GM12801 (cell line): ENCODE results near the gene IFNGR2.

Experiments
- CTCF ChIP-seq: IDR thresholded peaks from one replicate; pipeline ENCODE4 v1.5.1; 2011; ENCODE audit warnings: control low read depth; ENCODE audit not compliant: insufficient read length; ENCODE audit errors: extremely low read depth

The IFNGR2 gene

GRCh38 chr21:33362044-33362555 is 41.1 kb upstream of the IFNGR2 start:
- no peak for TF ChIP-seq CTCF

GRCh38 chr21:33364830-33365229 is 38.4 kb upstream of the IFNGR2 start:
- no peak for TF ChIP-seq CTCF

- TF ChIP-seq CTCF: no peak
Measured at GRCh38 chr21:33367309-33367973, 35.8 kb upstream of the IFNGR2 start.

- TF ChIP-seq CTCF: no peak
Measured at GRCh38 chr21:33368124-33368523, 35.1 kb upstream of the IFNGR2 start.

- no peak for TF ChIP-seq CTCF
Measured at GRCh38 chr21:33368576-33368975, 34.6 kb upstream of the IFNGR2 start.

GRCh38 chr21:33369586-33369985 is 33.6 kb upstream of the IFNGR2 start:
- no peak for TF ChIP-seq CTCF

GRCh38 chr21:33370305-33370704 is 32.9 kb upstream of the IFNGR2 start:
- no peak for TF ChIP-seq CTCF
